HG03175 (cell line): ENCODE data around the gene RCAN2.

Source experiments
- ATAC-seq: cut with Tn5 transposase; IDR thresholded peaks from one replicate; pipeline ENCODE4 v1.9.1; 2021; ENCODE audit warnings: mild to moderate bottlenecking, moderate library complexity; ENCODE audit not compliant: unreplicated experiment

Gene RCAN2

DNA sequence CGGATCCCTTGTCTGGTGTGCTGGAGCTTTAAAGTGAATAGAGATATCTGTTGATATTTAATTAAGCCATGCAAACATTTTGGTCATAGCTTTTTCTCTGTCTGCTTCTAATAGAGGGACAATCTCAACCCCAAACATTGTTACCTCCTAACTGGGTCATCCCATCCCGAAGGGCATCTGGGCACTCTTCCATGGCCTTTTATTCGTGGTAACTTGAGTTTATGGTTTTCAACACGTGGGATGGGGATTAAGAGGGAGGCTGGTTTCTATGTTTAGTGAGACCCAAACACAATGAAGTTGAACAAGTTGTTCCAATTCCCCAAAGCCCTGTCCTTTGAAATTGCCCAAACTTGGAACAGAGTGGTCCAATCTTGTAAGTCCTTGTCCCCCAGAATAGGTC, 319.1 kb downstream of the RCAN2 start:
- no peak for ATAC-seq
